Suprapubic skin (tissue), 4 donors: ENCODE data around the gene KDM7A.
A peak's percentile ranks its signal among the peaks of the same experiment; 100 is the strongest.

Experiments
- CTCF ChIP-seq, 2 donors: fragments of 200-600 bp in 1 of 2; fragments of 450-650 bp in 1 of 2; sonication (generic) in 1 of 2; IDR thresholded peaks; one replicate each; pipeline ENCODE4 v1.5.1; 2016 to 2019; ENCODE audit warnings: antibody characterized with exemption in 2 of 2, mild to moderate bottlenecking in 1 of 2, moderate library complexity in 1 of 2
- EP300 ChIP-seq: sonication (generic); formaldehyde crosslinking; IDR thresholded peaks from one replicate; pipeline ENCODE4 v1.6.1; 2017; ENCODE audit warnings: antibody characterized with exemption
- POLR2A ChIP-seq, 2 donors: fragments of 450-650 bp; IDR thresholded peaks; one replicate each; pipeline ENCODE4 v1.6.1; 2017; ENCODE audit warnings: antibody characterized with exemption in 2 of 2, mild to moderate bottlenecking in 2 of 2, moderate library complexity in 2 of 2
- POLR2AphosphoS5 ChIP-seq, 3 donors: sonication (generic); formaldehyde crosslinking; IDR thresholded peaks; one replicate each; pipeline ENCODE4 v1.6.1; 2017; ENCODE audit warnings: antibody characterized with exemption in 3 of 3

GRCh38 chr7:140175221-140176121 is 1.3 kb downstream of the KDM7A start:
- TF ChIP-seq POLR2AphosphoS5 (IDR thresholded peaks at IDR 0.05) (peak; percentile 9 to 74 (median 70)), CTCF (IDR thresholded peaks at IDR 0.05) (peak; percentile 68 to 84), POLR2A (IDR thresholded peaks at IDR 0.05) (peak; percentile 86 to 98), EP300 (no peak)
